ENCODE measurements around the gene DYNLL2.
"Not testable (repeated sequence)": the region's sequence is repeated elsewhere in the genome, so short reads cannot be mapped to it uniquely, and the experiment has no call there.

The DYNLL2 gene

GRCh38 chr17:58073266-58073665 is 10.0 kb upstream of the DYNLL2 start:
- not testable (repeated sequence) for DNase-seq

GRCh38 chr17:58074406-58074805 is 8.8 kb upstream of the DYNLL2 start:
- not testable (repeated sequence) for DNase-seq

GRCh38 chr17:58079300-58080033 is 3.8 kb upstream of the DYNLL2 start:
- no peak for DNase-seq

DNA sequence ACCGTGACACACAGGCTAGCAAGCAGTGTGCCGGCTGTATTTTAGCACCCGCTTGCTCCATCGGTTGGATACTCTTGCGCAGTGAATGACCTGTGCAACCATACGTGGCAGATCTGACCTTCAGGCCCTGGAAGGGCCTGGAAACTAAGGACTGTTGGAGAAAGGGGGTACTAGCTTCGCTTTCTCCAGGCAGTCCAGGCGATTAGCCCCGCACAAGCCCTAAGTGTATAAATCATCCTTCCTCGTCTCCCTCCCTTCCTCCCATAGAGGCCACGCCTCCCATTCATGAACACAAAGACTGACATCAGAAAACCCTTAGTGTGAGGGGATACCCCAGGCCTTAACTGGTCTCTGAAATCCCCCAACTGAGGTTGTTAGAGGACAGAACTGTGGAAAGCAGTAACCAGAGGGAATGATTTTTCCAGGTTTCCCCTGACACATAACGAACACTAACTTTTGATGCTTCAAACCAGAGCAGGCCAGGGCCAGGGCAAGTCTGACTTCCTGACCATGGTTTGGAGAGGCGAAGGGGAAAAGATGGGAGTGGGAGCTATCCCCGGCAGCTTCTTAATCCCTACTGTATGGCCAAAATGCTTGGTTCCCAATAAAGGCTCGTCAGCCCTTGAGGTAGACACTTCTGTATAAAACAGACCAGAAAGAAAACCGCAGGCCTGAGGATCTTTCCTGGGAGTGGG is 1.4 kb upstream of the DYNLL2 start:
- no peak for DNase-seq

- DNase-seq: peak in 1 of 4 experiments; percentile 16
Observed at GRCh38 chr17:58082341-58082869, 814 bp upstream of the DYNLL2 start.

- DNase-seq: peak; percentile 72 to 84 (median 80)
Observed at GRCh38 chr17:58083491-58084316, 485 bp downstream of the DYNLL2 start.

DNA sequence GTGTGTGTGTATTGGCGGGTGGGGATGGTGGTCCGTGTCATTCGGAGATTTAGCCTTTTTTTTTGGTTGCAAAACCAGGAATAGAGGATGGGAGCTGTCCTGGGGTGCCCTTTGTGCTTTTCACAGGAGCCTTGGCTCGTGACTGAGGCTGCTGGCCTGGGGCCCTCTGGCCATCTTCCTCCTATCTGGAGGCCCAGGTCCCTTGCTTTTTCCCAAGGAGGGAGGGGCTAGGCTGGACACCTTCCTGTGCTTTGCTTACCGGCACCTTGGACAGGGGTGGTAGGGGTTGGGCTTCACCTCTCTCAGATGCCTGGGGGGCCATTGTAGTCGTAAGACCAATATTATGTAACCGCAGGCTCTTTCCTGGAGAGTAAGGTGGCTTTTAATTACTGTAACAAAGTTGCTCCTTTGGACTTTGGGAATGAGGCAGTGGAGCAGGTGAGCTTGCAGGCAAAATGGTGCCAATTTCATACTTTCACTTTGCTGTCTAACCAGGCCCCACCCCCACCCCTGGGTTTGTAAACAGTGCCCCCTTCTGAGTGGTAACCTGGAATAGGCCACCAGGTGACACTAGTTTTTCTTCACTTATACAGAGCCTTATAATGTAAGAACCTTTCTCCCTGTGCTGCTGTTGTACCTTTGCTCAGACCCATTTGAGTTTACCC is 1.2 kb downstream of the DYNLL2 start:
- DNase-seq: peak in 3 of 4 experiments; percentile 24 to 34 (median 31)

GRCh38 chr17:58085039-58085715 is 2.0 kb downstream of the DYNLL2 start:
- peak in 1 of 4 experiments; percentile 14 for DNase-seq

GRCh38 chr17:58086953-58087352 is 3.7 kb downstream of the DYNLL2 start:
- DNase-seq: no peak

DNA sequence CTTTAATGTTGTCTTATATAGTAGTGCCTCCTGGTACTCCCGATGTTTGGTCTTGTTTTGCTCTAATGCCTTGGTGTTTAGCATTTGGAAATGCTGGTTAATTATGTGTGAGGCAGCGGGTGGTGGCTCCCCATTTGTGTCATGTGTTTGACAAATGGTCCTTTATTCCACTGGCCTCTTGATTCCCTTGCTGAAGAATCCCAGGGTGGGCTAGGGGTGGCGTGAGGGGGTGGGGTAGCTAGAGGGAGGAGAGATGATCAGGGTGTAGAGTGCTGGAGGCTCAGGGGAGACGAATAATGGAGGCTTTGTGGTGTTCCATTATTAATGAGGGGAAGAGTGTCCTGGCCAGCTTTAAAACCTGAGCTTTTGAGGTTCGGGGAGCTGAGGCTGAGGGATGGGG is 5.4 kb downstream of the DYNLL2 start:
- DNase-seq: no peak

DNA sequence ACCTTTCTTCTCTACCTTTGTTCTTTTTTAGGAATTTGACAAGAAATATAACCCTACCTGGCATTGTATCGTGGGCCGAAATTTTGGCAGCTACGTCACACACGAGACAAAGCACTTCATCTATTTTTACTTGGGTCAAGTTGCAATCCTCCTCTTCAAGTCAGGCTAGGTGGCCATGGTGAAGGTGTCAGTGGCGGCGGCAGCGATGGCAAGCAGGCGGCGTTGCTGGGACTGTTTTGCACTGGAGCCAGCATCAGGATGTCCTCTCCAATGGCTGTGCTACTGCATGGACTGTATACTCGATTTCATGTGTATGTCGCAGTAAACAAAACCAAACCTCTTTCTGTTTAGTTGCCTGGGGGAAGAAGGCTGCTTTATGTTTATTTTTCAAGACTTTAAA is 5.9 kb downstream of the DYNLL2 start:
- no peak for DNase-seq

- no peak for DNase-seq
Observed at GRCh38 chr17:58091024-58091567, 7.9 kb downstream of the DYNLL2 start.

DNA sequence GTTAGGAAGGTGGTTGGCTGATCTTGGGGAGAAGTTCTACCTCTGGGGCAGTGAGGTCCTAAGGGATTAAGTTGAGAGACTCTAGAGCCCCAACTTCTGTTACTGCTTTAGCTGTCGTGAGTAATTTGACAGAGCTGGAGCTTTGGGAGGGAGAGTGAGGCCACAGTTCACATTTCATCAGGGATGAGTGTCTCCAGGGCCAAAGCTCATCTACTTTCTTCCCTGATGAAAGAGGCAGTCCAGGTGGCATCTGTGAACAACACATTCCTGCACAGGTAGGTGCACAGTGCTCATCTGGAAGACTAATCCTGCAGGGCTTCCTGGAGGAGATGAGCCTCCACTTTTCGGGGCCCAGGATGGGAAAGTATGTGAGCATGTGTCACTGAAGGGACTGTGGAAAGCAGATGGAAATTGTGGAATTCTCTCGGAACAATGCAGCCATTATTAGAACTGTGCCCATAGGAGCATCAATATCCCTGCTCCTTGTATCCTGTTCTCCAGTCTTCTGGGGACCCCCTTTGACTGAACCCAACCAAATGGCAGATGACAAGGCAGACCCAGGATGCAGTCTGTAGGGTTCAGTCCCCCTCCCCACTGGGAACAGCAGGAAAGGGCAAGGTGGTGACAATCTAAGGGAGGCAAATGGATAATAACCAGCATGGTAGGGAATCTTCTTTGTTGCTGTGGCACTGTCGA is 9.0 kb downstream of the DYNLL2 start:
- no peak for DNase-seq

- DNase-seq: no peak
Observed at GRCh38 chr17:58092797-58093385, 9.7 kb downstream of the DYNLL2 start.

GRCh38 chr17:58094118-58094517 is 10.9 kb downstream of the DYNLL2 start:
- DNase-seq: peak in 1 of 4 experiments; percentile 20

GRCh38 chr17:58096892-58097291 is 13.7 kb downstream of the DYNLL2 start:
- no peak for DNase-seq

DNA sequence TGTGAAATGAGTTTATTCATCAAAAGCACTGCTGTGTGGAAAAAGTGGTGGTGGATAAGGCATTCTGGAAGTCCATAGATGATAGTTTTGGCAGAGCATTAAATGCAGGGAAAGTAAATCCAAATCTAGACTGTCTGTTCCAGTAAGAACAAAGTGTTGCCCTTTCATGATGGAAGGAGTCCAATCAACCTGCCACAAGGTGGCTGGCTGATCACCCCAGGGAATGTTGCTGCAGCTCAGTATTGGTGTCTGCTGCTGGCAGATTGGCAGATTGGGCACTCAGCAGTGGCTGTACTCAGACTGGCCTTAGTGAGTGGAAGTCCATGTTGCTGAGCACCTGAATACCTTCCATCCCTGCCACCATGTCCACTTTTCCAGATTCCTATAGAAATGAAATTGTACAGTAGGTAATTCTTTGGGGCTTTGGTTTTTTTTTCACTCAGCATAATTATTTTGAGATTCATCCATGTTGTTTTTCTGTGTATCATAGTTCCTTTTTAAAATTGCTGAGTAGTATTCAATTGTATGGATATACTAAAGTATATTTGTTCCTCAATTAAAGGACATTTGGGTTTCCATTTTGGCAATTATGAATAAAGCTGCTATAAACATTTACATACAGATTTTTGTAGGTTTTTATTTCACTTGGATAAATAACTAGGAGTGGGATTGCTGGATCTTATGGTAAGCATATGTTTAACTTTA is 14.3 kb downstream of the DYNLL2 start:
- no peak for DNase-seq

DNA sequence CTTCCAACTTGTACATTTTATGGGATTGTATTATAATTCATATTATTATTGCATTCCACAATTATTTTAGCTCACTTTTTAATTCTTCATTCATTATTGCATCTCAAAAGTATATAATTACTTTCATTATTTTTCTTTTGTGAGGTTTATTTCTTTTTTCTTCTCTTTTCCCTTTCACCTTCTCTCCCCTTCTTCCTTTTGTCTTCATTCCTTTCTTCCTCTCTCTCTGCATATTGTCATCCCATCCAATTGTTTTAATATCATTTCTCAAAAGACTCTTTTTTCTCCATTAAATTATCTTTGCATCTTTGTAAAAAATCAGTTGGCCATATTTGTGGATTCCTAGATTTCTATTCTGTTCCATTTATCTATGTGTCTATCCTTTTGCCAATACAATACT is 17.3 kb downstream of the DYNLL2 start:
- no peak for DNase-seq

- DNase-seq: not testable (repeated sequence)
Observed at GRCh38 chr17:58101898-58102297, 18.7 kb downstream of the DYNLL2 start.

DNA sequence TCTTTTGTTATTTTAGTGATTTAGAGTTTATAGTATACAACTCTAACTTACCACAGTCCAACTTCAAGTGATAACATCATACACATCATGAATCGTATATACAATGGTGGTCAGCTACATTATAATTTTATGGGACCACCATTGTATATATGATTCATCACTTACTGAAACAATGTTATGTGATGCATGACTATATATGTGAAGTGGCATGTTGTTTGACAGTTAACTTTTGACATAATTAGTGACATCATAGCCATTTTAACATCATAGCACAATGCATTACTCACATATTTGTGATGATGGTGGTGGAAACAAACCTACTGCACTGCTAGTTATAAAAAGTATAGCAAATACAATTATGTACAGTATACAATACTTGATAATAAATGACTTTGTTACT is 21.9 kb downstream of the DYNLL2 start:
- DNase-seq: no peak
